GM12891 (cell line): ENCODE data around the gene PTH2R.

Source experiments
- POLR2A ChIP-seq: IDR thresholded peaks from 2 replicates; pipeline ENCODE4 v1.6.1; 2011; ENCODE audit warnings: low read depth, low read length, control low read depth
- POLR2AphosphoS5 ChIP-seq: IDR thresholded peaks from 2 replicates; pipeline ENCODE4 v1.6.1; 2011; ENCODE audit warnings: low read depth, low read length, control low read depth
- POU2F2 ChIP-seq: IDR thresholded peaks from 2 replicates; pipeline ENCODE4 v1.6.1; 2011; ENCODE audit warnings: low read depth, mild to moderate bottlenecking, control low read depth, low read length, moderate library complexity

- TF ChIP-seq POLR2AphosphoS5 (no peak), POLR2A (no peak), POU2F2 (no peak)
These were observed 108.5 kb downstream of the PTH2R start for GRCh38 chr2:208515099-208515498.
